Superior temporal gyrus (tissue), 1 donor: ENCODE data around the gene ARHGDIG.

Experiments
- DNase-seq: peaks from one replicate; pipeline ENCODE4 v3.0.0-alpha.2; 2016; ENCODE audit errors: extremely low spot score

Gene ARHGDIG

GRCh38 chr16:280991-281659 is 734 bp downstream of the ARHGDIG start:
- no peak for DNase-seq

- no peak for DNase-seq
These were observed 1.4 kb downstream of the ARHGDIG start for GRCh38 chr16:281660-282255.

- DNase-seq: no peak
These were observed 2.1 kb downstream of the ARHGDIG start for GRCh38 chr16:282491-282890.

GRCh38 chr16:283033-283805 is 2.8 kb downstream of the ARHGDIG start, which contains the start of gene PDIA2:
Gene PDIA2, plus strand, starts transcription at chr16:283164. Its CDS starts 6 bp downstream, at chr16:283170.
- no peak for DNase-seq

GRCh38 chr16:284204-285120 is 4.1 kb downstream of the ARHGDIG start:
- DNase-seq: no peak

GRCh38 chr16:285146-286055 is 5.0 kb downstream of the ARHGDIG start:
- no peak for DNase-seq

- no peak for DNase-seq
These were observed 6.3 kb downstream of the ARHGDIG start for GRCh38 chr16:286491-287297.

- no peak for DNase-seq
These were observed 7.0 kb downstream of the ARHGDIG start for GRCh38 chr16:287298-287811.

- no peak for DNase-seq
These were observed 7.9 kb downstream of the ARHGDIG start for GRCh38 chr16:287981-288920.

- DNase-seq: no peak
These were observed 9.1 kb downstream of the ARHGDIG start for GRCh38 chr16:289395-289997.

- no peak for DNase-seq
These were observed 9.8 kb downstream of the ARHGDIG start for GRCh38 chr16:290015-290680.

- no peak for DNase-seq
These were observed 10.5 kb downstream of the ARHGDIG start for GRCh38 chr16:290681-291405.

GRCh38 chr16:291539-291938 is 11.1 kb downstream of the ARHGDIG start:
- DNase-seq: no peak

- DNase-seq: no peak
These were observed 12.8 kb downstream of the ARHGDIG start for GRCh38 chr16:293043-293775.

GRCh38 chr16:296276-296675 is 15.9 kb downstream of the ARHGDIG start:
- no peak for DNase-seq
